A673 (cell line): ENCODE data around the gene CDH4. TPM values are rescaled to one million over a fixed set of nuclear protein-coding genes. Genes with fewer than 3 reads are reported as not detected.

ENCODE experiments used
- BruUV-seq: library from RNA; stranded (reverse); fragments of 400-500 nt; replicated peaks from 2 replicates; lab custom pipeline; 2021; lab: Mats Ljungman, UMichigan
- CTCF ChIA-PET: fragments of 300-600 bp; sonication (Branson Sonifier 250); formaldehyde crosslinking; loops from one replicate; lab custom pipeline; 2022; ENCODE audit warnings: antibody characterized with exemption; lab: Charles Lee
- POLR2A ChIA-PET: fragments of 300-600 bp; sonication (Branson Sonifier 250); formaldehyde crosslinking; loops from one replicate; lab custom pipeline; 2022; ENCODE audit warnings: antibody characterized with exemption; ENCODE audit not compliant: low non-redundant PET; lab: Charles Lee
- DNase-seq: peaks from one replicate; pipeline ENCODE4 v3.0.0-alpha.2; 2015; ENCODE audit warnings: low spot score
- H3K27ac ChIP-seq: fragments of 200-600 bp; sonication (generic); 2 replicates; pipeline ENCODE4 v1.5.1; 2016; ENCODE audit warnings: mixed run types, low read depth, mild to moderate bottlenecking, mixed read lengths, antibody characterized with exemption, low read length; ENCODE audit not compliant: poor library complexity, severe bottlenecking
- H3K27me3 ChIP-seq: fragments of 200-600 bp; sonication (generic); replicated peaks from 2 replicates; pipeline ENCODE4 v1.6.1; 2017; ENCODE audit warnings: mixed run types, low read depth, mild to moderate bottlenecking, mixed read lengths, antibody characterized with exemption, low read length; ENCODE audit not compliant: insufficient read depth, poor library complexity
- H3K36me3 ChIP-seq: fragments of 200-600 bp; sonication (generic); 2 replicates; pipeline ENCODE4 v1.6.1; 2016; ENCODE audit warnings: mixed run types, mild to moderate bottlenecking, mixed read lengths, antibody characterized with exemption, low read length; ENCODE audit not compliant: insufficient read depth, poor library complexity, severe bottlenecking
- H3K4me1 ChIP-seq: fragments of 200-600 bp; sonication (generic); 2 replicates; pipeline ENCODE4 v1.6.1; 2017; ENCODE audit warnings: mixed run types, mild to moderate bottlenecking, mixed read lengths, antibody characterized with exemption, low read length; ENCODE audit not compliant: insufficient read depth, poor library complexity, severe bottlenecking
- H3K4me3 ChIP-seq: fragments of 200-600 bp; sonication (generic); 2 replicates; pipeline ENCODE4 v1.5.1; 2016; ENCODE audit warnings: low read depth, mixed run types, mild to moderate bottlenecking, mixed read lengths, low read length; ENCODE audit not compliant: poor library complexity, severe bottlenecking
- H3K9me3 ChIP-seq: fragments of 200-600 bp; sonication (generic); 2 replicates; pipeline ENCODE4 v1.6.1; 2016; ENCODE audit warnings: mixed run types, low read depth, mild to moderate bottlenecking, mixed read lengths, antibody characterized with exemption, low read length; ENCODE audit not compliant: poor library complexity, severe bottlenecking
- CTCF ChIP-seq: fragments of 300-800, 200-600 bp; sonication (generic); conservative IDR thresholded peaks from 2 replicates; pipeline ENCODE4 v1.5.1; 2017; ENCODE audit warnings: low read depth, mild to moderate bottlenecking, antibody characterized with exemption, low read length, moderate library complexity, mixed read lengths
- EZH2 ChIP-seq: fragments of 200-600 bp; sonication (generic); IDR thresholded peaks from 2 replicates; pipeline ENCODE4 v1.6.1; 2017; ENCODE audit warnings: borderline replicate concordance, low read depth, mild to moderate bottlenecking, mixed read lengths, antibody characterized with exemption, low read length; ENCODE audit not compliant: poor library complexity, severe bottlenecking
- intact Hi-C: fragments of 100-400 bp; cut with micrococcal nuclease; formaldehyde crosslinking; loops from one replicate; pipeline ENCODE4 v1.10.0; 2022; ENCODE audit not compliant: unreplicated experiment
- total RNA-seq: library from RNA; stranded (reverse); gene quantifications from 2 replicates; pipeline ENCODE4 v1.2.3, GENCODE V29; 2021

CDH4 gene
- total RNA-seq, 1 experiment from 2014 or later = 8.3 TPM

GRCh38 chr20:61839223-61839911, 587.3 kb downstream of the CDH4 start:
- POLR2A ChIA-PET = no interaction called here
- intact Hi-C loops = no loop called here
- no peaks in the 10 kb centered on the region for H3K36me3 ChIP-seq
- BruUV-seq = no TSS peak
- no peak overlapping the region for H3K27ac ChIP-seq
- no peak overlapping the region for H3K4me3 ChIP-seq
- DNase-seq = no peak
- H3K27me3 ChIP-seq = peaks cover 14% of the 10 kb centered on the region
- H3K9me3 ChIP-seq = no peaks in the 10 kb centered on the region
- no peak for TF ChIP-seq CTCF
- no peak for TF ChIP-seq EZH2
- no peaks in the 10 kb centered on the region for H3K4me1 ChIP-seq
- CTCF ChIA-PET = no interaction called here

- POLR2A ChIA-PET = no interaction called here
- DNase-seq = no peak
- CTCF ChIA-PET = interaction anchor here (0.6 kb wide), 1 partner anchor 610 kb away, joined by 3 read pairs; no protein-coding TSS in a partner anchor
These were observed 588.1 kb downstream of the CDH4 start for GRCh38 chr20:61839912-61840778.

More at GRCh38 chr20:61839912-61840778, 588.1 kb downstream of the CDH4 start:
- H3K4me3 ChIP-seq = no peak overlapping the region
- H3K9me3 ChIP-seq = no peaks in the 10 kb centered on the region
- peaks cover 14% of the 10 kb centered on the region for H3K27me3 ChIP-seq
- H3K36me3 ChIP-seq = no peaks in the 10 kb centered on the region
- H3K27ac ChIP-seq = no peak overlapping the region
- intact Hi-C loops = no loop called here
- H3K4me1 ChIP-seq = no peaks in the 10 kb centered on the region
- TF ChIP-seq EZH2 (no peak), CTCF (no peak)
- BruUV-seq = no TSS peak
